GM19328 (cell line): ENCODE measurements around the gene RPS4Y2.

Experiments
- ATAC-seq: cut with Tn5 transposase; IDR thresholded peaks from one replicate; pipeline ENCODE4 v1.9.1; 2021; ENCODE audit warnings: mild to moderate bottlenecking, moderate library complexity; ENCODE audit not compliant: unreplicated experiment

The RPS4Y2 gene

GRCh38 chrY:20817067-20817466 lies 61.2 kb downstream of the RPS4Y2 start:
- no peak for ATAC-seq
